IMR-90 (cell line): ENCODE measurements around the gene PHKA1. TPM values are rescaled to one million over a fixed set of nuclear protein-coding genes. Genes with fewer than 3 reads are reported as not detected.

Experiments used
- ATAC-seq: fragments of 200-7000 bp; cut with Tn5 transposase; 2 replicates; pipeline ENCODE4 v1.9.1; 2020; ENCODE audit warnings: low read depth, mild to moderate bottlenecking, moderate library complexity
- BruUV-seq: library from RNA; stranded (reverse); fragments of 400-500 nt; replicated peaks from 2 replicates; lab custom pipeline; 2021; lab: Mats Ljungman, UMichigan
- CTCF ChIA-PET: fragments of 300-600 bp; formaldehyde crosslinking; extraction: SDS; loops from one replicate; lab custom pipeline; 2021; ENCODE audit warnings: antibody characterized with exemption; lab: Yijun Ruan, JAX
- POLR2A ChIA-PET: fragments of 300-600 bp; sonication (Branson Sonifier 250); formaldehyde crosslinking; loops from one replicate; lab custom pipeline; 2022; ENCODE audit warnings: antibody characterized with exemption; ENCODE audit not compliant: unreplicated experiment; lab: Charles Lee
- DNase-seq: peaks from one replicate; pipeline ENCODE4 v3.0.0; 2013
- H2AFZ ChIP-seq: replicated peaks from 2 replicates; pipeline ENCODE3; 2013; ENCODE audit warnings: low read length, mild to moderate bottlenecking; ENCODE audit not compliant: poor library complexity
- H2AK5ac ChIP-seq: 2 replicates; pipeline ENCODE4 v1.6.1; 2013; ENCODE audit warnings: low read depth, low read length, inconsistent platforms
- H2AK9ac ChIP-seq: replicated peaks from 2 replicates; pipeline ENCODE3; 2013; ENCODE audit warnings: mild to moderate bottlenecking, low read depth, low read length, moderate library complexity; ENCODE audit not compliant: poor library complexity
- H2BK120ac ChIP-seq: 2 replicates; pipeline ENCODE4 v1.6.1; 2013; ENCODE audit warnings: low read depth, low read length, inconsistent platforms
- H2BK15ac ChIP-seq: 3 replicates; pipeline ENCODE4 v1.6.1; 2013; ENCODE audit warnings: low read depth, low read length, inconsistent platforms
- H2BK20ac ChIP-seq: 2 replicates; pipeline ENCODE4 v1.6.1; 2013; ENCODE audit warnings: low read depth, mild to moderate bottlenecking, inconsistent platforms, low read length, moderate library complexity
- H2BK5ac ChIP-seq: 2 replicates; pipeline ENCODE4 v1.6.1; 2013; ENCODE audit warnings: mild to moderate bottlenecking, low read depth, low read length, inconsistent platforms; ENCODE audit not compliant: poor library complexity, severe bottlenecking
- H3K14ac ChIP-seq: replicated peaks from 2 replicates; pipeline ENCODE4 v1.6.1; 2013; ENCODE audit warnings: low read depth, low read length, inconsistent platforms
- H3K18ac ChIP-seq: 2 replicates; pipeline ENCODE4 v1.6.1; 2013; ENCODE audit warnings: low read depth, low read length, control low read depth
- H3K23ac ChIP-seq: 2 replicates; pipeline ENCODE4 v1.6.1; 2013; ENCODE audit warnings: low read depth, low read length, inconsistent platforms
- H3K27ac ChIP-seq: 2 replicates; pipeline ENCODE4 v1.5.1; 2013; ENCODE audit warnings: mild to moderate bottlenecking, control low read depth, low read length; ENCODE audit not compliant: insufficient read depth
- H3K27me3 ChIP-seq: 2 replicates; pipeline ENCODE4 v1.6.1; 2013; ENCODE audit warnings: low read length; ENCODE audit not compliant: control insufficient read depth, insufficient read depth
- H3K36me3 ChIP-seq: 2 replicates; pipeline ENCODE4 v1.6.1; 2013; ENCODE audit warnings: low read length, mixed read lengths; ENCODE audit not compliant: control insufficient read depth, insufficient read depth
- H3K4ac ChIP-seq: 2 replicates; pipeline ENCODE4 v1.6.1; 2013; ENCODE audit warnings: low read depth, low read length, inconsistent platforms
- H3K4me1 ChIP-seq: 2 replicates; pipeline ENCODE4 v1.6.1; 2013; ENCODE audit warnings: low read length, mixed read lengths; ENCODE audit not compliant: control insufficient read depth, insufficient read depth
- H3K4me2 ChIP-seq: 2 replicates; pipeline ENCODE4 v1.6.1; 2013; ENCODE audit warnings: low read depth, mild to moderate bottlenecking, control low read depth, low read length, moderate library complexity
- H3K4me3 ChIP-seq: 2 replicates; pipeline ENCODE4 v1.5.1; 2013; ENCODE audit warnings: low read depth, mild to moderate bottlenecking, control low read depth, low read length, moderate library complexity; ENCODE audit not compliant: insufficient read depth
- H3K56ac ChIP-seq: 2 replicates; pipeline ENCODE4 v1.6.1; 2013; ENCODE audit warnings: low read length, inconsistent platforms; ENCODE audit not compliant: insufficient read depth; ENCODE audit errors: extremely low read depth
- H3K79me1 ChIP-seq, 2 experiments: 2 replicates each; pipeline ENCODE4 v1.6.1; 2013; ENCODE audit warnings: low read length in 2 of 2, inconsistent platforms in 1 of 2, low read depth in 1 of 2
- H3K9ac ChIP-seq: 2 replicates; pipeline ENCODE4 v1.6.1; 2013; ENCODE audit warnings: low read depth, low read length, control low read depth
- H3K9me1 ChIP-seq: 2 replicates; pipeline ENCODE4 v1.6.1; 2013; ENCODE audit warnings: low read length, inconsistent platforms; ENCODE audit not compliant: insufficient read depth
- H3K9me3 ChIP-seq: 2 replicates; pipeline ENCODE4 v1.6.1; 2013; ENCODE audit warnings: low read length; ENCODE audit not compliant: control insufficient read depth, insufficient read depth
- H4K20me1 ChIP-seq: 2 replicates; pipeline ENCODE4 v1.6.1; 2013; ENCODE audit warnings: low read length, inconsistent platforms; ENCODE audit not compliant: insufficient read depth
- H4K5ac ChIP-seq: 2 replicates; pipeline ENCODE4 v1.6.1; 2013; ENCODE audit warnings: mild to moderate bottlenecking, low read depth, low read length, control low read depth
- H4K8ac ChIP-seq, 2 experiments: 2 replicates each; pipeline ENCODE4 v1.6.1; 2013; ENCODE audit warnings: low read depth in 2 of 2, low read length in 2 of 2, control low read depth in 1 of 2, inconsistent platforms in 1 of 2
- H4K91ac ChIP-seq: 2 replicates; pipeline ENCODE4 v1.6.1; 2013; ENCODE audit warnings: low read depth, low read length, inconsistent platforms; ENCODE audit not compliant: insufficient read depth
- FOS ChIP-seq: fragments of 150-350 bp; IDR thresholded peaks from 2 replicates; pipeline ENCODE4 v1.6.1; 2016; ENCODE audit warnings: low read depth, low read length
- MAZ ChIP-seq: IDR thresholded peaks from 2 replicates; pipeline ENCODE4 v1.6.1; 2012; ENCODE audit warnings: low read depth, mild to moderate bottlenecking, low read length, improper control_type of control experiment, moderate library complexity, borderline replicate concordance
- SMC3 ChIP-seq: fragments of 150-350 bp; IDR thresholded peaks from 2 replicates; pipeline ENCODE4 v1.6.1; 2016; ENCODE audit warnings: low read depth, mild to moderate bottlenecking, antibody characterized with exemption, low read length, moderate library complexity
- WGBS, 2 experiments: methylation state at CpG; one replicate each; pipeline versions ENCODE4 v1.1.5 to v1.1.7; 2013; ENCODE audit warnings: missing lambda C conversion rate in 2 of 2; ENCODE audit not compliant: insufficient read length in 1 of 2; ENCODE audit errors: extremely low coverage in 2 of 2; 5-methylcytosine and 5-hydroxymethylcytosine counted together
- dilution Hi-C: fragments of 300-500 bp; cut with HindIII; formaldehyde crosslinking; loops from one replicate; pipeline ENCODE4 v1.14.3; 2018; ENCODE audit warnings: low sequenced_read_pairs; ENCODE audit not compliant: unreplicated experiment
- in situ Hi-C: fragments of 300-500 bp; cut with MboI; formaldehyde crosslinking; loops from 3 replicates; pipeline ENCODE4 v1.14.3; 2019; ENCODE audit warnings: low sequenced_read_pairs, inconsistent platforms, mixed read lengths
- intact Hi-C: fragments of 100-400 bp; cut with micrococcal nuclease; formaldehyde crosslinking; loops from 2 replicates; pipeline ENCODE4 v1.10.0; 2022
- polyA plus RNA-seq, 3 experiments: library from polyadenylated mRNA; depleted of rRNA; stranded (reverse); fragments of >200 nt; gene quantifications; 2 replicates each; pipeline ENCODE4 v1.2.3, GENCODE V29; 2012; ENCODE audit warnings: low replicate concordance in 1 of 3
- total RNA-seq: library from RNA; depleted of rRNA; stranded (reverse); fragments of >200 nt; gene quantifications from 2 replicates; pipeline ENCODE4 v1.2.3, GENCODE V29; 2012
- TF ChIP-seq, protein P1 (sequence below): conservative IDR thresholded peaks from 2 replicates; pipeline ENCODE4 v1.5.1; 2012; ENCODE audit warnings: mild to moderate bottlenecking, low read depth, low read length, improper control_type of control experiment

The PHKA1 gene
- total and polyA plus RNA-seq, 2 of the 4 experiments (the other 2 are of a cell fraction), result 2.7 to 4.5 TPM

DNA sequence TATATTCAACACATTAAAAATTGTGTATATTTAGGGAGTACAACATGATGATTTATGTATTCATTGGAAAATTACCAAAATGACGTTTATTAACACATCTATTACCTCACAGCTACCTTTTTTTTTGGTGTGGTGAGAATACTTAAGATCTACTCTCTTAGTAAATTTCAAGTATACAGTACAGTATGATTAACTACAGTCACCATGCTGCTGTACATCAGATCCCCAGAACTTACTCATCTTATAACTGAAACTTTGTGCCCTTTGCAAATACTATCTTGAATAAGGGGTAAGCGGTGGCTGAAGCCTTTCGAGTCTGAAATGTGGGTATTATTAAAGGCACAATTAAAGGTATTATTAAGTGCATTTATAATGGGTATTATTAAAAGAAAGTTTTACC lies 976 bp downstream of the PHKA1 start:
- no peak overlapping the region for H4K91ac ChIP-seq
- CTCF ChIA-PET, result interaction anchor here (1.1 kb wide), 1 partner anchor 432 kb away, joined by 3 read pairs; no protein-coding TSS in a partner anchor
- H3K9me3 ChIP-seq, result no peaks in the 10 kb centered on the region
- no peaks in the 10 kb centered on the region for H4K20me1 ChIP-seq
- H2BK20ac ChIP-seq, result no peak overlapping the region
- H3K9me1 ChIP-seq, result 0 out of 2 replicates have a peak, but pooled peaks cover 3% of the 10 kb centered on the region
- H3K4me2 ChIP-seq, result peak overlapping the region; percentile 95; the same call in 1 of the 2 replicates
- H3K56ac ChIP-seq, result no peak overlapping the region
- DNase-seq (no peak), ATAC-seq (no peak)
- no TSS peak for BruUV-seq
- no peak overlapping the region for H4K8ac ChIP-seq
- H2BK5ac ChIP-seq, result no peak overlapping the region
- H2AK5ac ChIP-seq, result no peak overlapping the region
- no peak overlapping the region for H3K9ac ChIP-seq
- TF ChIP-seq, protein P1, sequence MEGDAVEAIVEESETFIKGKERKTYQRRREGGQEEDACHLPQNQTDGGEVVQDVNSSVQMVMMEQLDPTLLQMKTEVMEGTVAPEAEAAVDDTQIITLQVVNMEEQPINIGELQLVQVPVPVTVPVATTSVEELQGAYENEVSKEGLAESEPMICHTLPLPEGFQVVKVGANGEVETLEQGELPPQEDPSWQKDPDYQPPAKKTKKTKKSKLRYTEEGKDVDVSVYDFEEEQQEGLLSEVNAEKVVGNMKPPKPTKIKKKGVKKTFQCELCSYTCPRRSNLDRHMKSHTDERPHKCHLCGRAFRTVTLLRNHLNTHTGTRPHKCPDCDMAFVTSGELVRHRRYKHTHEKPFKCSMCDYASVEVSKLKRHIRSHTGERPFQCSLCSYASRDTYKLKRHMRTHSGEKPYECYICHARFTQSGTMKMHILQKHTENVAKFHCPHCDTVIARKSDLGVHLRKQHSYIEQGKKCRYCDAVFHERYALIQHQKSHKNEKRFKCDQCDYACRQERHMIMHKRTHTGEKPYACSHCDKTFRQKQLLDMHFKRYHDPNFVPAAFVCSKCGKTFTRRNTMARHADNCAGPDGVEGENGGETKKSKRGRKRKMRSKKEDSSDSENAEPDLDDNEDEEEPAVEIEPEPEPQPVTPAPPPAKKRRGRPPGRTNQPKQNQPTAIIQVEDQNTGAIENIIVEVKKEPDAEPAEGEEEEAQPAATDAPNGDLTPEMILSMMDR, result no peak
- TF ChIP-seq FOS (no peak), MAZ (no peak), SMC3 (no peak)
- no peak overlapping the region for H3K23ac ChIP-seq
- H2AFZ ChIP-seq, result no peak overlapping the region
- H3K4me1 ChIP-seq, result no peaks in the 10 kb centered on the region
- no peak overlapping the region for H4K5ac ChIP-seq
- H2BK120ac ChIP-seq, result no peak overlapping the region
- H3K27ac ChIP-seq, result no peak overlapping the region
- no peak overlapping the region for H3K4me3 ChIP-seq
- POLR2A ChIA-PET, result no interaction called here
- intact Hi-C loops (loop anchor here (5.0 kb wide), 1 partner anchor 141 kb away; the partner anchor contains the start of gene HDAC8), in situ Hi-C loops (loop anchor here (10.0 kb wide), 2 partner anchors 108 to 138 kb away; partner anchors contain the start of gene HDAC8), dilution Hi-C loops (no loop called here)
- H3K36me3 ChIP-seq, result no peaks in the 10 kb centered on the region
- no peak overlapping the region for H3K4ac ChIP-seq
- no peaks in the 10 kb centered on the region for H3K27me3 ChIP-seq
- no peak overlapping the region for H2AK9ac ChIP-seq
- WGBS, 2 experiments, result no CpG with 5 or more reads among the region's 3 CpGs
- peaks cover 0 to 3% of the 10 kb centered on the region in 2 experiments; a peak in 1 of 4 replicates for H3K79me1 ChIP-seq
- H3K18ac ChIP-seq, result no peak overlapping the region
- H2BK15ac ChIP-seq, result no peak overlapping the region
- H3K14ac ChIP-seq, result no peak overlapping the region
